OCI-LY1 (cell line): ENCODE results near the gene POLRMT.

Experiments used
- H2AFZ ChIP-seq: fragments of 200-600 bp; sonication (generic), shearing (Covaris generic); 2 replicates; pipeline ENCODE4 v1.6.0; 2014; ENCODE audit warnings: antibody characterized with exemption, mild to moderate bottlenecking, low read length
- H3F3A ChIP-seq: fragments of 200-600 bp; sonication (generic), shearing (Covaris generic); 2 replicates; pipeline ENCODE4 v1.6.0; 2014; ENCODE audit warnings: mild to moderate bottlenecking, antibody characterized with exemption, low read length, moderate library complexity; ENCODE audit not compliant: insufficient read depth
- H3K27ac ChIP-seq: fragments of 200-600 bp; sonication (generic); 2 replicates; pipeline ENCODE4 v1.5.1; 2014; ENCODE audit warnings: low read length, mixed run types, mild to moderate bottlenecking, low read depth; ENCODE audit not compliant: poor library complexity, severe bottlenecking
- H3K27me3 ChIP-seq: fragments of 200-600 bp; sonication (generic); 2 replicates; pipeline ENCODE4 v1.6.0; 2014; ENCODE audit warnings: antibody characterized with exemption, mild to moderate bottlenecking, low read length, moderate library complexity; ENCODE audit not compliant: insufficient read depth
- H3K36me3 ChIP-seq: fragments of 200-600 bp; sonication (generic); 2 replicates; pipeline ENCODE4 v1.6.1; 2014; ENCODE audit warnings: mild to moderate bottlenecking, antibody characterized with exemption, low read length, moderate library complexity, mixed read lengths; ENCODE audit not compliant: insufficient read depth
- H3K4me1 ChIP-seq: fragments of 200-600 bp; sonication (generic); 2 replicates; pipeline ENCODE4 v1.5.1; 2014; ENCODE audit warnings: mild to moderate bottlenecking, low read length, moderate library complexity; ENCODE audit not compliant: insufficient read depth, severe bottlenecking
- H3K4me2 ChIP-seq: fragments of 200-600 bp; sonication (generic), shearing (Covaris generic); 2 replicates; pipeline ENCODE4 v1.6.1; 2014; ENCODE audit warnings: low read length
- H3K4me3 ChIP-seq: fragments of 200-600 bp; sonication (generic); 2 replicates; pipeline ENCODE4 v1.5.1; 2014; ENCODE audit warnings: low read length, low read depth, mild to moderate bottlenecking, mixed read lengths; ENCODE audit not compliant: poor library complexity, severe bottlenecking
- H3K79me2 ChIP-seq: fragments of 200-600 bp; shearing (Covaris generic); 2 replicates; pipeline ENCODE4 v1.6.1; 2016; ENCODE audit warnings: mixed run types, low read length, mixed read lengths; ENCODE audit not compliant: insufficient read depth
- H3K9ac ChIP-seq: fragments of 200-600 bp; sonication (generic), shearing (Covaris generic); 2 replicates; pipeline ENCODE4 v1.6.1; 2014; ENCODE audit warnings: mild to moderate bottlenecking, low read length, mixed read lengths
- H3K9me2 ChIP-seq: fragments of 200-600 bp; sonication (generic), shearing (Covaris generic); 2 replicates; pipeline ENCODE4 v1.6.1; 2014; ENCODE audit warnings: low read depth, mild to moderate bottlenecking, low read length, mixed read lengths
- H3K9me3 ChIP-seq: fragments of 200-600 bp; shearing (Covaris generic); 2 replicates; pipeline ENCODE4 v1.6.1; 2014; ENCODE audit warnings: low read length, mixed read lengths
- H4K20me1 ChIP-seq: fragments of 200-600 bp; sonication (generic), shearing (Covaris generic); 2 replicates; pipeline ENCODE4 v1.6.0; 2016; ENCODE audit warnings: mild to moderate bottlenecking, low read length; ENCODE audit not compliant: insufficient read depth
- EZH2 ChIP-seq: fragments of 200-600 bp; sonication (generic), shearing (Covaris generic); IDR thresholded peaks from 2 replicates; pipeline ENCODE4 v1.8.0; 2017; ENCODE audit warnings: borderline replicate concordance, mixed run types, mild to moderate bottlenecking, antibody characterized with exemption, low read length, moderate library complexity, mixed read lengths
- TF ChIP-seq, protein P1 (sequence below): fragments of 200-600 bp; sonication (generic), shearing (Covaris generic); IDR thresholded peaks from 2 replicates; pipeline ENCODE4 v1.5.1; 2017; ENCODE audit warnings: mild to moderate bottlenecking, antibody characterized with exemption, low read length, moderate library complexity, mixed read lengths

POLRMT gene

DNA sequence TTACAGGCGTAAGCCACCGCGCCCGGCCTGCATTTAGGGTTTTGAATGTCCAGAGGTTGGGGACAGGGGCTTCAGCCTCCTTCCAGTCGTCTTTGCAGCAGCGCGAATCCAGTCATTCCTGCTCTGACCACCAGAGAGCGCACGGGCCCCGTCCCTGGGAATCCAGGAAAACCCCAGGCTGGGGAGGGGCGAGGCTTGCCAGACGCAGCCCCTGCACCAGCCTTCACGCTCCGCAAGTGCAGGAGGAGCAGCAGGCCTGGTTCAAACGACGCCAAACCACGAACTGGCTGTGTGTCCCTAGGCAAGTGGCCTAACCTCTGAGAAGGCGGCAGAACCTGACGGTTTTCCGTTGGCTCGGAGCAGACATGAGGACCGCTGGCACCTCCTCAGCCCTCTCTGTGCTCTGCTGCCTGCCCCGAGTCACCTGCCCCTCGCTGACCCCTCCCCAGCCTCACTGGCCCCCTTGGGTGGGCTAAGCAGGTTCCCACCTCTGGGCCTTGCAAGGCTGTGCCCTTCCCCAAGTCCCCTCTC, 31.6 kb upstream of the POLRMT start:
- Histone ChIP-seq H2AFZ (no peak overlapping the region), H3K9me3 (no peaks in the 10 kb centered on the region), H3K79me2 (peaks cover 28% of the 10 kb centered on the region), H3K27me3 (no peaks in the 10 kb centered on the region; the same call in 1 of the 2 replicates), H3K27ac (no peak overlapping the region), H3K9ac (no peak overlapping the region), H4K20me1 (no peaks in the 10 kb centered on the region), H3F3A (no peaks in the 10 kb centered on the region), H3K4me1 (peaks cover 36% of the 10 kb centered on the region), H3K4me2 (no peak overlapping the region; the same call in 1 of the 2 replicates), H3K4me3 (no peak overlapping the region), H3K9me2 (no peaks in the 10 kb centered on the region), H3K36me3 (no peaks in the 10 kb centered on the region; the same call in 1 of the 2 replicates)
- no peak for TF ChIP-seq EZH2
- TF ChIP-seq, protein P1, sequence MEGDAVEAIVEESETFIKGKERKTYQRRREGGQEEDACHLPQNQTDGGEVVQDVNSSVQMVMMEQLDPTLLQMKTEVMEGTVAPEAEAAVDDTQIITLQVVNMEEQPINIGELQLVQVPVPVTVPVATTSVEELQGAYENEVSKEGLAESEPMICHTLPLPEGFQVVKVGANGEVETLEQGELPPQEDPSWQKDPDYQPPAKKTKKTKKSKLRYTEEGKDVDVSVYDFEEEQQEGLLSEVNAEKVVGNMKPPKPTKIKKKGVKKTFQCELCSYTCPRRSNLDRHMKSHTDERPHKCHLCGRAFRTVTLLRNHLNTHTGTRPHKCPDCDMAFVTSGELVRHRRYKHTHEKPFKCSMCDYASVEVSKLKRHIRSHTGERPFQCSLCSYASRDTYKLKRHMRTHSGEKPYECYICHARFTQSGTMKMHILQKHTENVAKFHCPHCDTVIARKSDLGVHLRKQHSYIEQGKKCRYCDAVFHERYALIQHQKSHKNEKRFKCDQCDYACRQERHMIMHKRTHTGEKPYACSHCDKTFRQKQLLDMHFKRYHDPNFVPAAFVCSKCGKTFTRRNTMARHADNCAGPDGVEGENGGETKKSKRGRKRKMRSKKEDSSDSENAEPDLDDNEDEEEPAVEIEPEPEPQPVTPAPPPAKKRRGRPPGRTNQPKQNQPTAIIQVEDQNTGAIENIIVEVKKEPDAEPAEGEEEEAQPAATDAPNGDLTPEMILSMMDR: peak; percentile 81

DNA sequence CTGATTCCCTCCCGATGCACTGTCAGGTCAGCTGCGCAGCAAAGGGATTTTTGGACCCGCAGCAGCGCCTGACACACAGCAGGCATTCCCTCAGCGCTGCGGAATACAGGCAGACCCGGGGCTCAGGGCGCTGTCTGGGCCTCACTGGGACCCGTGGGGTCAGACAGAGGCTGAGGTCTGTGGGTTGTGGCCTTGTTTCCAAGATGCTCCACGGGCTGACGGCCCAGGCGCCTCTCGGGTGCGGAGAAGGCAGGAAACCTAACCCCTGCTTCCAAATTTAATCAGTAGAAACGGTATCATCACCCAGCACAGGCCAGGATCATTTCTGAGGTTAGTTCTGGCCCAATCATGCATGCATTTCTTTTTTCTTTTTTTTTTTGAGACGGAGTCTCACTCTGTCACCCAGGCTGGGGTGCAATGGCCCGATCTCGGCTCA, 30.4 kb upstream of the POLRMT start:
- Histone ChIP-seq H3K4me1 (peaks cover 49% of the 10 kb centered on the region), H3K79me2 (peaks cover 41% of the 10 kb centered on the region), H3K36me3 (no peaks in the 10 kb centered on the region; the same call in 1 of the 2 replicates), H4K20me1 (no peaks in the 10 kb centered on the region), H2AFZ (peak overlapping the region; percentile 14; the same call in 1 of the 2 replicates), H3K27ac (peak overlapping the region; percentile 52), H3K9ac (peak overlapping the region; percentile 88), H3K9me2 (no peaks in the 10 kb centered on the region), H3K27me3 (no peaks in the 10 kb centered on the region; the same call in 1 of the 2 replicates), H3F3A (no peaks in the 10 kb centered on the region), H3K4me2 (peak overlapping the region; percentile 93), H3K9me3 (no peaks in the 10 kb centered on the region), H3K4me3 (peak overlapping the region; percentile 71)
- TF ChIP-seq EZH2: no peak
- TF ChIP-seq, protein P1: no peak

DNA sequence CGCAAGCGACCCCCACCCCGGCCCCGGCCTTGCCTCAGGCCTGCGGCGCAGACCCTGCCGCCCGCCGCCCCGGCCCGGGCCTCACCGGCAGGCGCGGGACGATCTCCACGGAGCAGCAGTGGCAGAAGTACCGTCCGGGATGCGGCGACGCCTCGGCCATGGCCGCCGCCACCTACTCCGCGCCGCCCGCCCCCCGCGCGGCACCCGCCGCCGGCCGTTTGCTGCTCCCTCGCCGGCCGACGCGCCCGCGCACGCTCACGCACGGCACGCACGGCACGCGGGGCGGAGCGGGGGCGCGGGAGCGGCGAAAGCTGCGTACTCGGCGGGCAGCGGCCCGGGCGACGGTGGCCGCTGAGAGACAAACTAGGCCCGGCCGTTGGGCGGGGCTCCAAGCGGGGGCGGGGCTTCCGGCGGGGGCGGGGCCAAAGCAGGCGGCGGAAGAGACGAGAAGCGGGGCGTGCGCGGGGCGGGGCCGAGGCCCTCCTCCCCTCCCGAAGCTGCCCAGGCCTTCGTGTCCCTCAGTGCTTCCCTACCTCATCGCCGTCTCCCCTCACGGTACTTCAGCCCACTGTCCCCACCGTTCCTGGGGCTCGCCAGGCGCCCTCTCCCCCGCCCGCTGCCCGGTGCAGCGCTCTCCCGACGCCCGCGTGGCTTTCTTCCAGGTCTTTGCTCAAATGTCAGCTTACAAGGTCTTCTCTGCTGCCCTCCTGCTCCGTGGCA, 29.8 kb upstream of the POLRMT start, which contains the start of gene RNF126:
TSS of gene RNF126 (minus strand) at position 253 of the 720 bp plus-strand sequence. CDS start at position 160, 93 bp downstream.
- H3K36me3 ChIP-seq: peaks cover 4% of the 10 kb centered on the region; the same call in 1 of the 2 replicates
- no peaks in the 10 kb centered on the region; the same call in 1 of the 2 replicates for H3K27me3 ChIP-seq
- H3K27ac ChIP-seq: peak within 1 kb of the TSS; percentile 83
- H3K9ac ChIP-seq: peak within 1 kb of the TSS; percentile 95
- H3K79me2 ChIP-seq: peaks cover 46% of the 10 kb centered on the region
- peak within 1 kb of the TSS; percentile 14; the same call in 1 of the 2 replicates for H2AFZ ChIP-seq
- no peaks in the 10 kb centered on the region for H3K9me3 ChIP-seq
- peaks cover 55% of the 10 kb centered on the region for H3K4me1 ChIP-seq
- peak within 1 kb of the TSS; percentile 93 for H3K4me2 ChIP-seq
- TF ChIP-seq, protein P1: no peak
- no peak for TF ChIP-seq EZH2
- no peaks in the 10 kb centered on the region for H3F3A ChIP-seq
- no peaks in the 10 kb centered on the region for H4K20me1 ChIP-seq
- peak within 1 kb of the TSS; percentile 98 for H3K4me3 ChIP-seq
- no peaks in the 10 kb centered on the region for H3K9me2 ChIP-seq
